Stimulated activated CD4-positive, alpha-beta T cell treated with anti-CD3 and anti-CD28 coated beads, Interleukin-15, amount 100 ng/mL, for 1 hour (primary cell): ENCODE data around the gene AGRN.

Experiments
- DNase-seq, 2 donors: peaks; one replicate each; pipeline ENCODE4 v3.0.0-alpha.2; 2020; ENCODE audit warnings: low read depth in 1 of 2, low spot score in 1 of 2

AGRN gene

GRCh38 chr1:1035291-1035943 lies 15.5 kb downstream of the AGRN start:
- no peak for DNase-seq

GRCh38 chr1:1037366-1038327 lies 17.7 kb downstream of the AGRN start:
- no peak for DNase-seq

GRCh38 chr1:1038694-1039093 lies 18.8 kb downstream of the AGRN start:
- DNase-seq, result no peak

- no peak for DNase-seq
Observed at GRCh38 chr1:1039145-1039910, 19.4 kb downstream of the AGRN start.

- DNase-seq, result peak; percentile 62
Observed at GRCh38 chr1:1040004-1040991, 20.4 kb downstream of the AGRN start.

GRCh38 chr1:1041092-1041523 lies 21.2 kb downstream of the AGRN start:
- no peak for DNase-seq

GRCh38 chr1:1041873-1042272 lies 22.0 kb downstream of the AGRN start:
- DNase-seq, result no peak

GRCh38 chr1:1042835-1043234 lies 22.9 kb downstream of the AGRN start:
- no peak for DNase-seq

- DNase-seq, result no peak
Observed at GRCh38 chr1:1043411-1043810, 23.5 kb downstream of the AGRN start.

- no peak for DNase-seq
Observed at GRCh38 chr1:1043921-1044320, 24.0 kb downstream of the AGRN start.

GRCh38 chr1:1044455-1045078 lies 24.6 kb downstream of the AGRN start:
- DNase-seq, result no peak

GRCh38 chr1:1045129-1045528 lies 25.2 kb downstream of the AGRN start:
- no peak for DNase-seq

GRCh38 chr1:1046243-1046642 lies 26.3 kb downstream of the AGRN start:
- DNase-seq, result no peak

GRCh38 chr1:1046767-1047166 lies 26.8 kb downstream of the AGRN start:
- DNase-seq, result no peak

GRCh38 chr1:1047407-1047806 lies 27.5 kb downstream of the AGRN start:
- DNase-seq, result no peak

- no peak for DNase-seq
Observed at GRCh38 chr1:1047963-1048362, 28.0 kb downstream of the AGRN start.

GRCh38 chr1:1048765-1049164 lies 28.8 kb downstream of the AGRN start:
- DNase-seq, result no peak

GRCh38 chr1:1049318-1050165 lies 29.6 kb downstream of the AGRN start:
- no peak for DNase-seq

- DNase-seq, result no peak
Observed at GRCh38 chr1:1050577-1051052, 30.7 kb downstream of the AGRN start.
